Measurements from ENCODE around the gene APLP1. TPM values are rescaled to one million over a fixed set of nuclear protein-coding genes. Genes with fewer than 3 reads are reported as not detected.
"Not testable (repeated sequence)": the region's sequence is repeated elsewhere in the genome, so short reads cannot be mapped to it uniquely, and the experiment has no call there.

APLP1 gene
- total RNA-seq, 1 experiment from 2014 or later, result 2.0 TPM

GRCh38 chr19:35863018-35863417 lies 5.4 kb upstream of the APLP1 start:
- no peak overlapping the region for H3K27ac ChIP-seq
- CTCF ChIA-PET, result no interaction called here
- H3F3A ChIP-seq (ENCODE audit: insufficient read depth, low read depth), result no peaks in the 10 kb centered on the region
- H2AFZ ChIP-seq, result no peak overlapping the region
- no peaks in the 10 kb centered on the region for H3K9me3 ChIP-seq (ENCODE audit: insufficient read depth, low read depth)
- POLR2A ChIA-PET (ENCODE audit: unreplicated experiment), result no interaction called here
- no peaks in the 10 kb centered on the region for H3K4me1 ChIP-seq (replicated peaks; ENCODE audit: insufficient read depth)
- no peaks in the 10 kb centered on the region for H4K20me1 ChIP-seq (ENCODE audit: insufficient read depth)
- H3K9me2 ChIP-seq (ENCODE audit: insufficient read depth), result no peaks in the 10 kb centered on the region
- intact Hi-C loops (cut with micrococcal nuclease; ENCODE audit: unreplicated experiment), result no loop called here
- DNase-seq, result no peak
- no TSS peak for BruUV-seq (replicated peaks)
- peaks cover 90% of the 10 kb centered on the region for H3K27me3 ChIP-seq (ENCODE audit: insufficient read depth, low read depth)
- H3K36me3 ChIP-seq (ENCODE audit: low read depth), result no peaks in the 10 kb centered on the region
- TF ChIP-seq, protein P1, sequence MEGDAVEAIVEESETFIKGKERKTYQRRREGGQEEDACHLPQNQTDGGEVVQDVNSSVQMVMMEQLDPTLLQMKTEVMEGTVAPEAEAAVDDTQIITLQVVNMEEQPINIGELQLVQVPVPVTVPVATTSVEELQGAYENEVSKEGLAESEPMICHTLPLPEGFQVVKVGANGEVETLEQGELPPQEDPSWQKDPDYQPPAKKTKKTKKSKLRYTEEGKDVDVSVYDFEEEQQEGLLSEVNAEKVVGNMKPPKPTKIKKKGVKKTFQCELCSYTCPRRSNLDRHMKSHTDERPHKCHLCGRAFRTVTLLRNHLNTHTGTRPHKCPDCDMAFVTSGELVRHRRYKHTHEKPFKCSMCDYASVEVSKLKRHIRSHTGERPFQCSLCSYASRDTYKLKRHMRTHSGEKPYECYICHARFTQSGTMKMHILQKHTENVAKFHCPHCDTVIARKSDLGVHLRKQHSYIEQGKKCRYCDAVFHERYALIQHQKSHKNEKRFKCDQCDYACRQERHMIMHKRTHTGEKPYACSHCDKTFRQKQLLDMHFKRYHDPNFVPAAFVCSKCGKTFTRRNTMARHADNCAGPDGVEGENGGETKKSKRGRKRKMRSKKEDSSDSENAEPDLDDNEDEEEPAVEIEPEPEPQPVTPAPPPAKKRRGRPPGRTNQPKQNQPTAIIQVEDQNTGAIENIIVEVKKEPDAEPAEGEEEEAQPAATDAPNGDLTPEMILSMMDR (conservative IDR thresholded peaks at IDR 0.05), result no peak
- TF ChIP-seq EZH2 (IDR thresholded peaks at IDR 0.05; ENCODE audit: low read depth), result no peak
- H3K4me3 ChIP-seq, result no peak overlapping the region
- no peaks in the 10 kb centered on the region for H3K79me2 ChIP-seq (ENCODE audit: low read depth)
- H3K4me2 ChIP-seq, result no peak overlapping the region

- POLR2A ChIA-PET (ENCODE audit: unreplicated experiment), result interaction anchor here (0.8 kb wide), 1 partner anchor 139 kb away, joined by 15 read pairs; the partner anchor contains the start of gene SYNE4
- Histone ChIP-seq H3K36me3 (ENCODE audit: low read depth) (no peaks in the 10 kb centered on the region), H3K9me3 (ENCODE audit: insufficient read depth, low read depth) (no peaks in the 10 kb centered on the region), H3K79me2 (ENCODE audit: low read depth) (no peaks in the 10 kb centered on the region), H3F3A (ENCODE audit: insufficient read depth, low read depth) (no peaks in the 10 kb centered on the region), H2AFZ (no peak overlapping the region), H4K20me1 (ENCODE audit: insufficient read depth) (no peaks in the 10 kb centered on the region), H3K4me2 (peak overlapping the region; percentile 55; the same call in 1 of the 2 replicates), H3K4me1 (replicated peaks; ENCODE audit: insufficient read depth) (no peaks in the 10 kb centered on the region), H3K27me3 (ENCODE audit: insufficient read depth, low read depth) (peaks cover 55% of the 10 kb centered on the region), H3K27ac (no peak overlapping the region), H3K4me3 (peak overlapping the region; percentile 35; the same call in 1 of the 2 replicates), H3K9me2 (ENCODE audit: insufficient read depth) (no peaks in the 10 kb centered on the region)
- no peak for DNase-seq
- CTCF ChIA-PET, result no interaction called here
- intact Hi-C loops (cut with micrococcal nuclease; ENCODE audit: unreplicated experiment), result no loop called here
- no peak for TF ChIP-seq EZH2 (IDR thresholded peaks at IDR 0.05; ENCODE audit: low read depth)
- TF ChIP-seq, protein P1 (conservative IDR thresholded peaks at IDR 0.05), result no peak
- no TSS peak for BruUV-seq (replicated peaks)
Measured at GRCh38 chr19:35868823-35869326, 501 bp downstream of the APLP1 start.

- no peak overlapping the region; the same call in 1 of the 2 replicates for H3K4me2 ChIP-seq
- BruUV-seq (replicated peaks), result no TSS peak
- no peaks in the 10 kb centered on the region for H4K20me1 ChIP-seq (ENCODE audit: insufficient read depth)
- intact Hi-C loops (cut with micrococcal nuclease; ENCODE audit: unreplicated experiment), result no loop called here
- H3K9me2 ChIP-seq (ENCODE audit: insufficient read depth), result no peaks in the 10 kb centered on the region
- no peaks in the 10 kb centered on the region for H3F3A ChIP-seq (ENCODE audit: insufficient read depth, low read depth)
- H3K4me1 ChIP-seq (replicated peaks; ENCODE audit: insufficient read depth), result no peaks in the 10 kb centered on the region
- H3K4me3 ChIP-seq, result no peak overlapping the region
- peaks cover 53% of the 10 kb centered on the region for H3K27me3 ChIP-seq (ENCODE audit: insufficient read depth, low read depth)
- no peaks in the 10 kb centered on the region for H3K36me3 ChIP-seq (ENCODE audit: low read depth)
- no peak overlapping the region for H3K27ac ChIP-seq
- POLR2A ChIA-PET (ENCODE audit: unreplicated experiment), result no interaction called here
- no peaks in the 10 kb centered on the region for H3K9me3 ChIP-seq (ENCODE audit: insufficient read depth, low read depth)
- CTCF ChIA-PET, result no interaction called here
- DNase-seq, result peak in 1 of 2 experiments; percentile 38
- no peak for TF ChIP-seq EZH2 (IDR thresholded peaks at IDR 0.05; ENCODE audit: low read depth)
- TF ChIP-seq, protein P1 (conservative IDR thresholded peaks at IDR 0.05), result no peak
- H3K79me2 ChIP-seq (ENCODE audit: low read depth), result no peaks in the 10 kb centered on the region
- H2AFZ ChIP-seq, result no peak overlapping the region
Measured at GRCh38 chr19:35869327-35870123, 1.2 kb downstream of the APLP1 start.

DNA sequence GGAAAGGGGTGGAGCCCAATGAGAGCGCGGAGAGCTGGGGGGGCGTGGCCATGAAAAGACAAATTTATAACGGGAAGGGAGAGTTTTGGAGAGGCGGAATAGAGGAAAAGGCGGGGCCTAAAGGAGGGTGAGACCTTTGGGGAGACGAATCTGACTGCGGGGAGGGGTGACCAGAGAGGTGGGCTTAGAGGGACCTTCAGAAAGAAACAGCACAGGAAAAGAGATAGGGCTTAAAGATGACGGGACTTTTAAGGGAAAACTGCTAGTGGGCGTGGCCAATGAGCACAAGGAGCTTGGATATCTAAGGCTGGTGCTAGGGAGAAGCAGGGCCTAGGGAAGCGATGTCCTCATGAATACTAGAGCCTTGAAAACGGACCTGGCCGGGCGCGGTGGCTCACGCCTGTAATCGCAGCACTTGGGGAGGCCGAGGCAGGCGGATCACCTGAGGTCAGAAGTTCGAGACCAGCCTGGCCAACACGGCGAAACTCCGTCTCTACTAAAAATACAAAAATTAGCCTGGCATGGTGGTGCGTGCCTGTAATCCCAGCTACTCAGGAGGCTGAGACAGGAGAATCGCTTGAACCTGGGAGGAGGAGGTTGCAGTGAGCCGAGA lies 1.9 kb downstream of the APLP1 start:
- H3K4me3 ChIP-seq; H3K27ac ChIP-seq; H4K20me1 ChIP-seq (ENCODE audit: insufficient read depth); H3K36me3 ChIP-seq (ENCODE audit: low read depth); DNase-seq; BruUV-seq (replicated peaks); H3K4me1 ChIP-seq (replicated peaks; ENCODE audit: insufficient read depth); CTCF ChIA-PET; POLR2A ChIA-PET (ENCODE audit: unreplicated experiment); H2AFZ ChIP-seq; H3K9me2 ChIP-seq (ENCODE audit: insufficient read depth); H3K9me3 ChIP-seq (ENCODE audit: insufficient read depth, low read depth); H3F3A ChIP-seq (ENCODE audit: insufficient read depth, low read depth); H3K79me2 ChIP-seq (ENCODE audit: low read depth); H3K4me2 ChIP-seq; intact Hi-C loops (cut with micrococcal nuclease; ENCODE audit: unreplicated experiment): not testable (repeated sequence)
- H3K27me3 ChIP-seq (ENCODE audit: insufficient read depth, low read depth), result peaks cover 52% of the 10 kb centered on the region
